Heart right ventricle (tissue), 16 donors: ENCODE results near the gene TMEFF2. TPM values are rescaled to one million over a fixed set of nuclear protein-coding genes. Genes with fewer than 3 reads are reported as not detected.

Experiments used
- ATAC-seq, 8 donors: fragments of 200-7000 bp; cut with Tn5 transposase; one replicate each; pipeline ENCODE4 v1.9.1; 2020; ENCODE audit warnings: mild to moderate bottlenecking in 8 of 8, moderate library complexity in 8 of 8, moderate number of reproducible peaks in 1 of 8
- DNase-seq, 2 donors: peaks; one replicate each; pipeline ENCODE4 v3.0.0-alpha.2; 2020
- H3K27ac ChIP-seq, 10 donors: fragments of 200-600 bp; sonication (generic) in 2 of 10; one replicate each; pipeline versions ENCODE4 v1.5.0 to v1.8.0; 2020 to 2022; ENCODE audit warnings: mild to moderate bottlenecking in 3 of 10
- H3K27me3 ChIP-seq, 7 donors: fragments of 200-600 bp; one replicate each; pipeline ENCODE4 v1.8.0; 2021 to 2022; ENCODE audit warnings: mild to moderate bottlenecking in 2 of 7
- H3K36me3 ChIP-seq, 9 donors: fragments of 200-600 bp; sonication (generic) in 1 of 9; one replicate each; pipeline versions ENCODE4 v1.5.0 to v1.8.0; 2020 to 2022; ENCODE audit warnings: mild to moderate bottlenecking in 2 of 9
- H3K4me1 ChIP-seq, 9 donors: fragments of 200-600 bp; sonication (generic) in 1 of 9; one replicate each; pipeline versions ENCODE4 v1.5.0 to v1.8.0; 2020 to 2022; ENCODE audit warnings: mild to moderate bottlenecking in 4 of 9
- H3K4me3 ChIP-seq, 10 donors: fragments of 200-600 bp; sonication (generic) in 2 of 10; one replicate each; pipeline versions ENCODE4 v1.5.0 to v1.8.0; 2020 to 2022; ENCODE audit warnings: mild to moderate bottlenecking in 7 of 10, moderate library complexity in 2 of 10
- H3K9me3 ChIP-seq, 11 donors: fragments of 200-600 bp in 10 of 11; sonication (generic) in 2 of 11; one replicate each; pipeline versions ENCODE4 v1.5.0 to v1.8.0; 2013 to 2022; ENCODE audit warnings: mild to moderate bottlenecking in 2 of 11, control low read depth in 1 of 11, moderate library complexity in 1 of 11
- WGBS, 2 donors: extraction: QIAGEN DNeasy Blood & Tissue Kit; methylation state at CpG; one replicate each; pipeline ENCODE4 v1.1.7; 2013; ENCODE audit warnings: inconsistent platforms in 1 of 2; 5-methylcytosine and 5-hydroxymethylcytosine counted together
- intact Hi-C, 10 donors: fragments of 100-400 bp; cut with DNase I; formaldehyde crosslinking; loops; one replicate each; pipeline versions ENCODE4 v1.11.1 to v1.14.2; 2022
- long read RNA-seq, 3 donors: library from polyadenylated mRNA; unstranded; transcript quantifications; one replicate each; pipeline ENCODE4 v2.0.0, GENCODE V29; 2020 to 2021
- polyA plus RNA-seq, 2 donors: library from polyadenylated mRNA; stranded (reverse); fragments of 200-250 nt; gene quantifications; one replicate each; pipeline ENCODE4 v1.2.3, GENCODE V29; 2013
- total RNA-seq, 10 donors: library from RNA; stranded (reverse); fragmentation: NEBNext Ultra II Directional in 3 of 10; extraction: Animal tissue kit (Norgen Biotek cat#: 25700) in 3 of 10; gene quantifications; one replicate each; pipeline versions ENCODE4 v1.2.1 to v1.2.4, GENCODE V29; 2021 to 2023
- TF ChIP-seq, protein P1 (sequence below), 9 donors: fragments of 200-600 bp; sonication (generic) in 2 of 9; IDR thresholded peaks; one replicate each; pipeline versions ENCODE4 v1.5.0 to v1.8.0; 2021 to 2022; ENCODE audit warnings: antibody characterized with exemption in 9 of 9, mild to moderate bottlenecking in 5 of 9, moderate library complexity in 1 of 9
- donor health status: Arrhythmogenic right ventricular cardiomyopathy.
- donor health status: ischemic (EF 13 %, LVEDD 7.1; RV severe dilation, severe dysfunction).
- donor health status: healthy with polysubstance abuse.
- donor health status: DM: no; HTN: yes; CAD: no.
- donor health status: DM: no; HTN: no; CAD: no.
- donor health status: ischemic (EF 25% LVEDD 6.9; RV normal size, moderate dysfunction).
- donor health status: ischemic (EF 25% LVEDD 5.7; RV mildly dilated, moderate dysfunction).
- donor health status: healthy.
- donor health status: DM: yes; HTN: yes; CAD: no.
- donor health status: Ischemic cardiomyopathy.
- donor health status: ischemic (EF 35%, LVEDD 5.7; RV mildly dilated, moderate dysfunction).
- donor health status: nonischemic (EF 11% LVEDD 7.7; RV severe dilation, severe dysfunction).
- donor health status: DM: yes; HTN: yes; CAD: no.
- donor health status: PGD.
- donor health status: ischemic (EF 29% LVEDD 5.4; RV normal size, mild dysfunction).
- donor health status: nonischemic (EF 23%, LVEDD 6.1; RV moderate dilation, normal function).

TMEFF2 gene, protein sequence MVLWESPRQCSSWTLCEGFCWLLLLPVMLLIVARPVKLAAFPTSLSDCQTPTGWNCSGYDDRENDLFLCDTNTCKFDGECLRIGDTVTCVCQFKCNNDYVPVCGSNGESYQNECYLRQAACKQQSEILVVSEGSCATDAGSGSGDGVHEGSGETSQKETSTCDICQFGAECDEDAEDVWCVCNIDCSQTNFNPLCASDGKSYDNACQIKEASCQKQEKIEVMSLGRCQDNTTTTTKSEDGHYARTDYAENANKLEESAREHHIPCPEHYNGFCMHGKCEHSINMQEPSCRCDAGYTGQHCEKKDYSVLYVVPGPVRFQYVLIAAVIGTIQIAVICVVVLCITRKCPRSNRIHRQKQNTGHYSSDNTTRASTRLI
- total RNA-seq (under 1 TPM in 3 of 10 donors, not detected in 7; 0.09 to 0.41 (median 0.17) TPM), polyA plus RNA-seq (under 1 TPM in 1 of 2 donors, not detected in 1; 0.16 TPM)
- long read RNA-seq, donor 1, partial matches to known transcripts, result 0 of 3 reads
- long read RNA-seq, donor 1, other reads (novel, unspliced or antisense), result 3 of 3 reads
- long read RNA-seq, donor 2, partial matches to known transcripts, result 0 of 4 reads
- long read RNA-seq, donor 2, other reads (novel, unspliced or antisense), result 4 of 4 reads
- long read RNA-seq, donor 3, partial matches to known transcripts, result 0 of 11 reads
- long read RNA-seq, donor 3, other reads (novel, unspliced or antisense), result 11 of 11 reads

DNA sequence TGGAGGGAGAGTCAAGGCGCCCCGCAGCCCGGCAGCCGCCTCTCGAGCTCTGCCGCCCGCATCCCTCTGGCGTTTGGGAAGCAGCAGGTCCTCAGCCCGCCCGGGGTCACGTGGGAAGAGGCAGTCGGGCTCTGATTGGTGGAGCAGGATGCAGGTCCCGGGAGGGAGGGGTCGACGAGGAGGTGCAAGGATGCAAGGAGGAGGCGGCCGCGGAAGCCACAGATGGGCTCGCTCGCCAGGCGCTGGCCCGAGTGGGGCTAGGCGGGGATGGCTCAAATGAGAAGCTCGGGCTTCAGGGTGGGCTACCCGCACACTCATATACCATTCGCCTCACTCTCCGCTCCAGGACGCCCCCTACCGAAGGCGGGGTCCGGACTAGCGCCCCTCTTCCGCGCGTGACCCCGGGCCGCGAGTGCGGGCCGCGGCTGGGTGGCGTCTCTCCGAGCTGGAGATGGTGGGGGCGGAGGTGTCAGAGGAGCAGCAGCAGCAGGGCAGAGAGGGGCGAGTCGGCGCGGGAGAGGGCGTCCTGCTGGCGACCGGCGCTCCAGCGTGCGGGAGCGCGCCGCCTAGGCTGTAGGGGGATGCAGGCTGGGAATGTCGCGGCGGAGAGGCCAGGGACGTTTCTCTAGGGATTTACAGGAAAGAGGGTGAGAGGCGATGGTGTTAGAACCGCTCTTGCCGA, at the start of gene TMEFF2:
TMEFF2 (minus strand) TSS at position 68 of the 682 bp plus-strand sequence. CDS start 409 bp downstream, outside the sequence.
- no peaks in the 10 kb centered on the region for H3K9me3 ChIP-seq
- peak; percentile 61 to 71 for DNase-seq
- WGBS, 2 donors, result 1% methylated on average over 55 to 64 of the region's 64 CpGs
- H3K4me1 ChIP-seq, result peaks cover 8 to 37% (median 29%) of the 10 kb centered on the region in 9 donors
- H3K27ac ChIP-seq, result no peak within 1 kb of the TSS
- H3K4me3 ChIP-seq, result peak within 1 kb of the TSS; percentile 39 to 60 (median 49)
- TF ChIP-seq, protein P1, sequence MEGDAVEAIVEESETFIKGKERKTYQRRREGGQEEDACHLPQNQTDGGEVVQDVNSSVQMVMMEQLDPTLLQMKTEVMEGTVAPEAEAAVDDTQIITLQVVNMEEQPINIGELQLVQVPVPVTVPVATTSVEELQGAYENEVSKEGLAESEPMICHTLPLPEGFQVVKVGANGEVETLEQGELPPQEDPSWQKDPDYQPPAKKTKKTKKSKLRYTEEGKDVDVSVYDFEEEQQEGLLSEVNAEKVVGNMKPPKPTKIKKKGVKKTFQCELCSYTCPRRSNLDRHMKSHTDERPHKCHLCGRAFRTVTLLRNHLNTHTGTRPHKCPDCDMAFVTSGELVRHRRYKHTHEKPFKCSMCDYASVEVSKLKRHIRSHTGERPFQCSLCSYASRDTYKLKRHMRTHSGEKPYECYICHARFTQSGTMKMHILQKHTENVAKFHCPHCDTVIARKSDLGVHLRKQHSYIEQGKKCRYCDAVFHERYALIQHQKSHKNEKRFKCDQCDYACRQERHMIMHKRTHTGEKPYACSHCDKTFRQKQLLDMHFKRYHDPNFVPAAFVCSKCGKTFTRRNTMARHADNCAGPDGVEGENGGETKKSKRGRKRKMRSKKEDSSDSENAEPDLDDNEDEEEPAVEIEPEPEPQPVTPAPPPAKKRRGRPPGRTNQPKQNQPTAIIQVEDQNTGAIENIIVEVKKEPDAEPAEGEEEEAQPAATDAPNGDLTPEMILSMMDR (IDR thresholded peaks at IDR 0.05), result peak in 2 of 9 donors; percentile 17 to 20
- no peaks in the 10 kb centered on the region for H3K36me3 ChIP-seq
- peak; percentile 57 to 91 (median 76) for ATAC-seq
- intact Hi-C loops, result loop anchor here in 1 of 10 donors (10.0 kb wide), 1 partner anchor 90 kb away; no protein-coding TSS in a partner anchor
- H3K27me3 ChIP-seq, result peaks cover 24 to 99% (median 94%) of the 10 kb centered on the region in 7 donors

DNA sequence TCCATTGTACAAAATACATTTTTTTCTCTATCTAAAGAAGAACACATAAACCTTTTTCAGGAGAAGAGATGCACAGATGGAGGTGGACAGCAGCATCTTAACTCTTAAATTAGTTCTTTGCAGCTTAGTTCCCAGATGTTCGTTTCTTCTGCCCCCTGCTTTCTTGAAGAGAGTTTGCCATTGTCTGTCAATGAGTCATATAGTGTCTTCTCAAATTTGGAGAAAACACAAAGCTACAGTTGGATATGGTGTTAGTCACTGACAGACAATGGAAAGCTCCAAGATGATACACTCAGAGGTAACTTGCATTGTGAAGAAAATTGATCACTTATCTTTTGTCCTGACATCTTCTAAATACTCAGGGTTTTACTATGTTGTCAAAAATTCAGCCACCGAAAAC, 48.8 kb upstream of the TMEFF2 start:
- Histone ChIP-seq H3K27me3 (no peaks in the 10 kb centered on the region), H3K4me1 (no peaks in the 10 kb centered on the region), H3K27ac (no peak overlapping the region), H3K9me3 (no peaks in the 10 kb centered on the region), H3K36me3 (no peaks in the 10 kb centered on the region), H3K4me3 (no peak overlapping the region)
- ATAC-seq (no peak), DNase-seq (no peak)
- 76% methylated on average over 2 of the region's 2 CpGs for WGBS, 2 donors
- intact Hi-C loops, result no loop called here
- TF ChIP-seq, protein P1 (IDR thresholded peaks at IDR 0.05), result no peak

DNA sequence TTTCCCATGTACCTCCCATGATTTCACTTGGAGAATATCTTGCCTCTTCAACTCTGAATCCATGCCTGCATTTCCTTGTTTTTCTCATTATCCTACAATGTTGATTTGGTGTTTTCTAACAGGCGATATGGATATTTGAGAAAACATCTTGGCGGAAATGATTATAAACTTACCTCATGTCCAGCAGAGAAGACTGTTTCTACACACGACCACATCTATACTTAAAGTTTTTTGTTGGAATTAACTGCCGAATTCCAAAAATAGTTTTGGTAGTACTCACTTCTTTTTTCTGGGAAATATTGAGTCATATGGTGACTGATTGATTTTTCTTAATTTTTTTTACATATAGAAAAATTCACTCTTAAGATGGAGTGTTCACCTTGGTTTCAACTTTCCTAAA, 41.4 kb upstream of the TMEFF2 start:
- Histone ChIP-seq H3K27me3 (no peaks in the 10 kb centered on the region), H3K9me3 (peaks cover 0 to 5% (median 0%) of the 10 kb centered on the region in 11 donors), H3K36me3 (no peaks in the 10 kb centered on the region), H3K4me3 (no peak overlapping the region), H3K4me1 (no peaks in the 10 kb centered on the region), H3K27ac (no peak overlapping the region)
- TF ChIP-seq, protein P1 (IDR thresholded peaks at IDR 0.05), result no peak
- no peak for DNase-seq
- 69 to 73% methylated on average over 4 of the region's 4 CpGs for WGBS, 2 donors
- intact Hi-C loops, result no loop called here
- no peak for ATAC-seq

DNA sequence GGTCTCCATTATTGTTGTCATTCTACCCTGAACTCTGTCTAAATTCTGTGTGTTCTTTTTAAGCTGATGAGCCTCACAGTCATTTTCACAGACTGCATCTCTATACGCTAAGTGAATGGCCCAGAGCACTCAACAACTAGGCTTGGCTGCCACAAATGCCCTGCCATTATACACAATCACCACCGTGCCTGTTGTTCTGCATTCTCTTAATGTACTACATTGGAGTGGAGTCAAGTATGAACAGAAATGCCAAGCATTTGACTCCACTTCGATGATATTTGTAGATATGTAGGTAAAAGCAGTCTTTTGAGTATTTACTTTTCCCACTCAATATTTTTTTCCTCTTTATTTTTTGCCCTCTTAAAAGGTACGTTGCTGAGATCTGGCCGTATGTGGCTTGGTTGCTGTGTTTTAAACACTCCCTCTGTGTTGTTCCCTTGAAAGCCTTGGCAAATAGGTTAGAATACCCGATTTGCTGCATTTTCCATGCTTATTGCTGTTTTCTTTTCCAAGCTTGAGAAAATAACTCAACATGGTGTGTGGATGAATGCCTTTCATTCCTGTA, 36.2 kb upstream of the TMEFF2 start:
- Histone ChIP-seq H3K4me3 (no peak overlapping the region), H3K9me3 (no peaks in the 10 kb centered on the region), H3K36me3 (no peaks in the 10 kb centered on the region), H3K27me3 (peaks cover 0 to 7% (median 0%) of the 10 kb centered on the region in 7 donors), H3K4me1 (no peaks in the 10 kb centered on the region), H3K27ac (no peak overlapping the region)
- TF ChIP-seq, protein P1 (IDR thresholded peaks at IDR 0.05), result no peak
- ATAC-seq (no peak), DNase-seq (no peak)
- intact Hi-C loops, result no loop called here
- WGBS, 2 donors, result 75 to 79% methylated on average over 6 of the region's 6 CpGs
